Posterior cingulate gyrus (tissue), 11 donors: ENCODE results near the gene LTBP2.
"Not testable (repeated sequence)": the region's sequence is repeated elsewhere in the genome, so short reads cannot be mapped to it uniquely, and the experiment has no call there.

Experiments used
- DNase-seq, 10 donors: peaks; one replicate each; pipeline versions ENCODE4 v3.0.0 to v3.0.0-alpha.2; 2020 to 2021; ENCODE audit warnings: mixed read lengths in 3 of 10
- intact Hi-C: fragments of 100-400 bp; cut with DNase I; formaldehyde crosslinking; loops from one replicate; pipeline ENCODE4 v1.15.1; 2023

Gene LTBP2

DNA sequence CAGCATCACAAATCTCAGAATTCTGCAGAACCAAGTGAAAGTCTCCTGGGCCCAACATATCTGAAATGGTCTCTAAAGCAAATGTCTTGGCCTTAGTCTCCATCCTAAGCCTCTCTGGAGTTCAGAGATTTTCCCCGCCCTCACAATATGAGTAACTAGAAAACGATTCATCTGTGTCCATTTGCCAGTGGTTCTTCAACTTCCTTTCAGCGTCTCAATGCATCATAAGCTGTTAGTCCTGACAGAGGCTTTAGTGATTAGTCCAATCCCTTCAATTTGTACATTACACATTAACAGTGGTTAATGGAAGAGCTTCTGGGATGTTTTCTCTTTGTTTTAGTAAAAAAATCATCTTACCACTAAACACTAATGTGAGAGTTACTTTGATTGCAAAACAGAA, 136.4 kb downstream of the LTBP2 start:
- intact Hi-C loops: no loop called here
- DNase-seq: no peak

DNA sequence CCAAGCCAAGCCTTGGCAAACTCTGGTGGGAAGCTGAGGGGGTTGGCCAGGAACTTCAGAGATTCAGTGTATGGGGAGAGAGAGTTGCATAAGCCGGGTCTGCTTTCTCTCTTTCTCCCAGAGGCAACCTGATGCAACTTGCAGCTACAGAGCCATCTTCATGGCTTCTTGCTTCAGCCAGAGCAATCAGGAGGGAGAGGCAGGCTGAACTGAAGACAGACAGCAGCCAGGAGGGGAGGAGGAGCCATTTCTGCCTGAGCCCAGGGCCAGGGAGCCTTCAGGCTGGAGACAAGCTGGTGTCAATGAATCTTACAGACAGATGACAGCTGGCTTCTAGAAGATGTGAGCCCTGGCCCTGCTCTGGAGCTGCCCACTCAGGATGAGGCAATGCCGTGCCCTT, 137.7 kb downstream of the LTBP2 start:
- no peak for DNase-seq
- intact Hi-C loops: no loop called here

GRCh38 chr14:74472601-74473000, 139.4 kb downstream of the LTBP2 start:
- DNase-seq: no peak

DNA sequence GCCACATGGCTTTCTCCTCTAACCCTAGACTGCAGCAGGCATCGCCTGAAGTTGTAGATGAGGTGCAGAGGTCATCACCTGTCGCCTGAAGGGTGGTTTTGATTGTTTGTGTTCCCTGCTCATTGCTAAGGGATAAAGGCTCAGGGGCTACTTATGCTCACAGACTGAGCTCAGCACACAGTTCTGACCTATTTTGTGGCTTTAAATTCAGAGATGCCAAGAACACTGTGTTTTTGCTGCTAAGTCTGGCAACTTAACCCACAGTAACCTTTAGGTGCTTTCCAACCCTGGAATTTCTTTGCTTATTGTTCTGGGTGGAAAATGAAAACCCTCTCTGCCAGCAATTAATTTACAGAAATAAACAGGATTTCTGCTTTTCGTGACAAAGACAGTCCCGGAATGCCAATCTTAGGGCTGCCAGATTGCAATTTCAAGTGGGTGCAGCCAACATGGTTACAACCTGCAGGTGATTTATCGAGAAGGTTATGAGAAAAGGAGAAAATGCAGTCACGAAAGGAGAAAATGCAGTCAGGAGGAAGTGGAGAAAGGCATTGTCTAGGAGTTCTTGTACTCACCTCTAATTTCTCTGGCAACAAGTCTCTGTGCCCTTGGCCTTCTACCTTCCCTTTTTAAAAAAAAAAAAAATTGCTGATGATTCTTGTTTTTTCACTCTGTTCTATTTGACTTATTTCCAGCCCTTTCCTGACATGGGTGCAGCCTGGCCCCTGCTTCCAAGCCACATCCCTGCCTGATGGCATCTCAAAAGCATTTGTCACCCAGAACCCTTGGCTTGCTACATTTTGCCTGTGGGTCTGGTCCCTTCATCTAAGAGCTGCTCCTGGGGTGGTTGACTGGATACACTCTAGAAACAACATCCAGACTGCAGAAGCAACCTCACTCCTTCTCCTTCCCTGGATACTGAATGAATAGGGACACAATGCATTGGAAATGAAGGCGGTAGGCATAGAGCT, 142.2 kb downstream of the LTBP2 start:
- no peak for DNase-seq
- intact Hi-C loops: no loop called here

More at GRCh38 chr14:74472601-74473000, 139.4 kb downstream of the LTBP2 start:
- intact Hi-C loops: no loop called here

DNA sequence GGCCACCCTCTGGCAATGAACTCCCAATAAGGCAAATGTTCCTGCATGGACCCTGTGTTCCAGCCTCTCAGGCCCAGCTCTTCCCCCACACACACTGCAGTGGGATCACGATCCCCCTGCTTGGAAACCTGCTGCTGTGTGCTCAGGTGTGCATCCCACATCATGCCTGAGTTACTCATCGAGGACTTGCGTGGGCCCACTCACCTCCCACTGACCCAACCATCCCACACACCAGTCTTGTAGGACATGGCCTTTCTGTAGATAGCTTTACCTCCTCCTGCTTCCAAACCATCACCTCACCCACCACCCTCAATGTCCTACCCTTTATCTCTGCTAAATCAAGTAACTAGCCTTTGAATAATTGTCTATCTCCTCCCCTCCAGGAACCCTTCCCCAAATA, 143.5 kb downstream of the LTBP2 start:
- intact Hi-C loops: no loop called here
- DNase-seq: no peak

- no peak for DNase-seq
- intact Hi-C loops: no loop called here
Measured at GRCh38 chr14:74465335-74465734, 146.7 kb downstream of the LTBP2 start.

GRCh38 chr14:74464785-74465184, 147.3 kb downstream of the LTBP2 start:
- intact Hi-C loops: no loop called here
- DNase-seq: no peak

DNA sequence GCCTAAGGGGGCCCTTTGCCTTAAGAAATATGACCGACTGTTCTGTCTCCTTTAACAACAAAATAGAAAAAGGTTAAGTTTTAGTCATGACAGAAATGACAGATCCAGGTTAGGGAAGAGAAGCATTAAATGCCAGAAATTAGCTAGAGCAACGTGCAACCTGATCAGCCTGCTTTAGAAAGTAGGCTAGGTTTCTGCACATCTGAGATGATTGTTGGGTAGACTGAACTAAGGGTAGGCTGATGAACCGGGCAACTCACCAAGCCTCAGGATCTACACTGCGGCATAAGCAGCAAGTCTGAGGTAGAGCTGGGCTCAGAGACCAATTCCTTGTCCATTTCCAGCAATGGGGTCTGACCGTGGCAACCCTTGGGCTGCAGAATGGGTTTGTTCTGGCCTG, 148.3 kb downstream of the LTBP2 start:
- intact Hi-C loops: no loop called here
- no peak for DNase-seq

DNA sequence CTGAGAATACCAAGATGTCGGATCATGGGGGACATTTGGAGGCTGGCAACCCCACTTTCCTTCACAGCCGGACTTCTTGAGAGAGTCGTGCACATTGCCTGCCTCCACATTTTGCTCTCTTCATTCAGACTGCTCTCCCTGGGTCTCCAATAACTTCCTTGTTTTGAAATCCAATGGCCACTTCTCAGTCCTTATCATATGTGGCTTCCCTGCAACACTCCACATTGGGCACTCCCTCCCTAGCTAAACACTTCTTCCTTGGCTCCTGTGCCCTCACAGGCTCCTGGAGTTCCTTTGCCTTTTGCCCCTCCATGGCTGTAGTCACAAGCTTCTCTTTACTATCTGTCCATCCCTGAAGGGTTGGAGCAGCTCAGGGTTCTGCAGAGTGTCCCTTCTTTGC, 149.0 kb downstream of the LTBP2 start:
- intact Hi-C loops: no loop called here
- DNase-seq: no peak

GRCh38 chr14:74459976-74460375, 152.1 kb downstream of the LTBP2 start:
- intact Hi-C loops: no loop called here

GRCh38 chr14:74459289-74459946, 152.6 kb downstream of the LTBP2 start:
- intact Hi-C loops: no loop called here
- no peak for DNase-seq

More at GRCh38 chr14:74459976-74460375, 152.1 kb downstream of the LTBP2 start:
- DNase-seq: no peak

GRCh38 chr14:74457565-74457895, 154.5 kb downstream of the LTBP2 start:
- DNase-seq: no peak

GRCh38 chr14:74456684-74457564, 155.1 kb downstream of the LTBP2 start:
- intact Hi-C loops: no loop called here
- no peak for DNase-seq

More at GRCh38 chr14:74457565-74457895, 154.5 kb downstream of the LTBP2 start:
- intact Hi-C loops: no loop called here

GRCh38 chr14:74454397-74454796, 157.6 kb downstream of the LTBP2 start:
- DNase-seq: not testable (repeated sequence)

More at GRCh38 chr14:74454397-74454796, 157.6 kb downstream of the LTBP2 start:
- intact Hi-C loops: not testable (repeated sequence)
